ENCODE results near the gene NEDD4L. TPM values are rescaled to one million over a fixed set of nuclear protein-coding genes. Genes with fewer than 3 reads are reported as not detected.

NEDD4L gene
- polyA plus RNA-seq, 1 experiment, result 14.1 TPM

DNA sequence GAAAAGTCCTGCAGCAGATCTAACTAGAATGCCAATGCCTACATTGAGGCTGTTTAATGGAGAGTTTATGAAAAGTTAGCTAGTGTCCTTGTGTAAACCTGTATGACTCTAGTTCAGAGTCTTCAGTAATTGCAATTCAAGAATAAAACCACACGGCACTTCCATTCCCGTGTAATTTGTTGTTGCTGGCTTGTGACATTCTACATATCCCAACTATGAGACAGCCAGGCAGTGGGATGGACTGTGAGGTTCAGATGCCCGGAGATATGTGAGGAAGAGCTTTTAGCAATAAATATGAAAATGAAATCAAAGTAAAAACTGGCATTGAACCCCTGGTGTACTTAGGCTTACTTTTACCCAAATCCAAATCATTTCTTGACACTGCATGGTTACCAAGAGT, 263.4 kb downstream of the NEDD4L start:
- Histone ChIP-seq H3K4me3 (ENCODE audit: low read depth, low read length) (no peak overlapping the region), H3K36me3 (ENCODE audit: control insufficient read depth, insufficient read depth, low read length) (no peaks in the 10 kb centered on the region), H3K27me3 (ENCODE audit: control insufficient read depth, insufficient read depth, low read length) (peaks cover 3% of the 10 kb centered on the region)
- TF ChIP-seq, protein P1, sequence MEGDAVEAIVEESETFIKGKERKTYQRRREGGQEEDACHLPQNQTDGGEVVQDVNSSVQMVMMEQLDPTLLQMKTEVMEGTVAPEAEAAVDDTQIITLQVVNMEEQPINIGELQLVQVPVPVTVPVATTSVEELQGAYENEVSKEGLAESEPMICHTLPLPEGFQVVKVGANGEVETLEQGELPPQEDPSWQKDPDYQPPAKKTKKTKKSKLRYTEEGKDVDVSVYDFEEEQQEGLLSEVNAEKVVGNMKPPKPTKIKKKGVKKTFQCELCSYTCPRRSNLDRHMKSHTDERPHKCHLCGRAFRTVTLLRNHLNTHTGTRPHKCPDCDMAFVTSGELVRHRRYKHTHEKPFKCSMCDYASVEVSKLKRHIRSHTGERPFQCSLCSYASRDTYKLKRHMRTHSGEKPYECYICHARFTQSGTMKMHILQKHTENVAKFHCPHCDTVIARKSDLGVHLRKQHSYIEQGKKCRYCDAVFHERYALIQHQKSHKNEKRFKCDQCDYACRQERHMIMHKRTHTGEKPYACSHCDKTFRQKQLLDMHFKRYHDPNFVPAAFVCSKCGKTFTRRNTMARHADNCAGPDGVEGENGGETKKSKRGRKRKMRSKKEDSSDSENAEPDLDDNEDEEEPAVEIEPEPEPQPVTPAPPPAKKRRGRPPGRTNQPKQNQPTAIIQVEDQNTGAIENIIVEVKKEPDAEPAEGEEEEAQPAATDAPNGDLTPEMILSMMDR (IDR thresholded peaks at IDR 0.05; ENCODE audit: insufficient read depth, low read depth, low read length), result no peak
- DNase-seq (ENCODE audit: low read depth), result no peak
- CTCF ChIA-PET, result interaction anchor here (0.5 to 3.5 kb wide), 4 partner anchors 12 to 354 kb away, joined by 3 to 8 read pairs (median 4); no protein-coding TSS in a partner anchor
- POLR2A ChIA-PET, result no interaction called here

DNA sequence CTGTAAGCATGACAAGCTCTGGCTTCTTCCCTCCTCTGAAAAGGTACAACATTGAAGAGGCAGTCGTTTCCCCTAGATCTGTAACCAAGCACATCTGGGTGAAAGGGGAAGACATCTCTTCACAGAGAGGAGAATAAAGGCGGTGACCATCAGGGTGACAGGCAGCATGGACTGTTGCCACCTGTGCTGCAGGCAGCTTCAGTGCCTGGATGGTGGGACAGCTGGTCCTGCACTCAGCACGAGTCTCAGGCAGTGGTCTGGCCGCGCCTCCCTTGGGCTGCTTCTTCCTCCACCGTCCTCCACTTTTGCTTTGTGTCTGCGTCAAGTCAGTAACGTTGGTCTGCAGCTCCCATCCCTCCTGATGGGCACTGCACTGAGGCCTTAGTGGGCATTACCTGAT, 264.4 kb downstream of the NEDD4L start:
- ChIA-PET CTCF (interaction anchor here (3.5 kb wide), 1 partner anchor 13 kb away, joined by 8 read pairs; no protein-coding TSS in a partner anchor), POLR2A (no interaction called here)
- H3K36me3 ChIP-seq (ENCODE audit: control insufficient read depth, insufficient read depth, low read length), result no peaks in the 10 kb centered on the region
- TF ChIP-seq, protein P1 (IDR thresholded peaks at IDR 0.05; ENCODE audit: insufficient read depth, low read depth, low read length), result no peak
- DNase-seq (ENCODE audit: low read depth), result no peak
- H3K4me3 ChIP-seq (ENCODE audit: low read depth, low read length), result no peak overlapping the region
- peaks cover 3% of the 10 kb centered on the region for H3K27me3 ChIP-seq (ENCODE audit: control insufficient read depth, insufficient read depth, low read length)

DNA sequence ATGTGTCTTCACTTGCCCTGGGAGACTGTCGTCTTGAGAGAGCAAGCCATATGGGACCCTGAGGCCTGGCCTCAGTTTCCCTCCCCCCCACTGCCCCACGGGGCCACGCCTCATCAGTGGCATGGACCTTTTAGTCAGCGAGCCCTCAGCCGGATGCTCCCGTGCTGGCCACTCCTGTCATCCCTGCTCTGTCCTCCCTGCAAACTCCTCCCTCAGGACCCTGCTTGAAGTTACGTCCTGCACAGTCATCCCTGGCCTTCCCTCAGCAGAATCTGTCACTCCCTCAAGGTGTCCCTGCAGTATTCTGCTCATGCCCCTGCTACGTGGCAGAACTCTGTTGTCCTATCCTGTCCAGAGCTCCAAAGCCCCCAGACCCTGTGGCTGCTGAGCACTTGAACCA, 265.1 kb downstream of the NEDD4L start:
- TF ChIP-seq, protein P1 (IDR thresholded peaks at IDR 0.05; ENCODE audit: insufficient read depth, low read depth, low read length), result no peak
- H3K36me3 ChIP-seq (ENCODE audit: control insufficient read depth, insufficient read depth, low read length), result no peaks in the 10 kb centered on the region
- H3K4me3 ChIP-seq (ENCODE audit: low read depth, low read length), result no peak overlapping the region
- POLR2A ChIA-PET, result no interaction called here
- peaks cover 3% of the 10 kb centered on the region for H3K27me3 ChIP-seq (ENCODE audit: control insufficient read depth, insufficient read depth, low read length)
- CTCF ChIA-PET, result interaction anchor here (3.5 kb wide), 1 partner anchor 13 kb away, joined by 8 read pairs; no protein-coding TSS in a partner anchor
- DNase-seq (ENCODE audit: low read depth), result no peak

DNA sequence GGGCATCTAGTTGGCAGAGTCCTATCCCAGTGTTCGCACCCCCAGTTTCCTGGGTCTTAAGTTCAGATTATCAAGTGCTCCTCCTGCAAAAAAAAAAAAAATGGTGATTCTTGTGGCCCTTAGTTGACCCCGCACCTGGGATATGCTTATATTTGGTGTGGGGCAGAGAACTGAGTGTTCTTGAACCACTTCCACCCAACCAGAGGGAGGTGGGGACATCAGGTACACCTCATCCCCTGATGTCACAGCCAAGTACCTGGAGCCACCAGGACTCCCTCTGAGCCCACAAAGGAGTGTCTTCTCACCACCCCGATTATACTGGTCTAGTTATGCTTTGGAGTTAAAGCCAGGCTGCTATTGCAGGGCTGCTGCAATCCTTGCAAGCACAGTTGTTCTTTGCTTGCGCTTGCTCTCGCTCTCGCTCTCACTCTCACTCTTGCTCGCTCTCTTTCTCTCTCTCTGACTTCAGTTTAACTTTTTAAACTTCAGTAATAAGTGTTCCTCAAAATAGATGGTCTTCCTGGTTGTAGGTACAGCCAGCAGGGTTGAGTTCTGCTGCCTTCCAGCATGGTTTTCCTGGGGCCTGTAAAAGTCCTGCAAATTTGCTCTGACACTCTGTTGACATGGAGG, 265.7 kb downstream of the NEDD4L start:
- no peak for DNase-seq (ENCODE audit: low read depth)
- CTCF ChIA-PET, result no interaction called here
- H3K36me3 ChIP-seq (ENCODE audit: control insufficient read depth, insufficient read depth, low read length), result no peaks in the 10 kb centered on the region
- H3K27me3 ChIP-seq (ENCODE audit: control insufficient read depth, insufficient read depth, low read length), result peaks cover 3% of the 10 kb centered on the region
- POLR2A ChIA-PET, result no interaction called here
- no peak overlapping the region for H3K4me3 ChIP-seq (ENCODE audit: low read depth, low read length)
- TF ChIP-seq, protein P1 (IDR thresholded peaks at IDR 0.05; ENCODE audit: insufficient read depth, low read depth, low read length), result no peak

DNA sequence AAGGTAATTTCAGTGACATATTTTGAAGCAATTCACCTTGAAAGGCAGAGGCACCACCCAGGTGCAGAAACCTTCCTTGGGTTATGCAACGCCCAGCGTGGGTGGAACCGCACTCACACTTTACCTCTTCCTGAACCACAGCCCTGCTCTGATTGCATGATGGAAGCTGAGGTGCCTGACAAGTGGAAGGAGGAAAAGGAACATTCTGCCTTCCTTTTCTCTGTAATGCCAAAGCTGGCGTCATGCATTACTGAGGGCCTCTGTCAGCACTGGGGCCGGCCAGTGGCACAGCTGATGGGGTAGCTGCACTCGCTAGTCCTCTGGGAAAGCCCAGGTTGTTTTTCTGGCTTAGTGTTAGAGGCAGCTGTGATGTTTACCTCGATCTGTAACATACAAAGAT, 266.5 kb downstream of the NEDD4L start:
- H3K4me3 ChIP-seq (ENCODE audit: low read depth, low read length), result no peak overlapping the region
- no peak for DNase-seq (ENCODE audit: low read depth)
- H3K36me3 ChIP-seq (ENCODE audit: control insufficient read depth, insufficient read depth, low read length), result no peaks in the 10 kb centered on the region
- ChIA-PET POLR2A (interaction anchor here (0.6 kb wide), 1 partner anchor 201 kb away, joined by 4 read pairs; no protein-coding TSS in a partner anchor), CTCF (no interaction called here)
- TF ChIP-seq, protein P1 (IDR thresholded peaks at IDR 0.05; ENCODE audit: insufficient read depth, low read depth, low read length), result no peak
- H3K27me3 ChIP-seq (ENCODE audit: control insufficient read depth, insufficient read depth, low read length), result peaks cover 3% of the 10 kb centered on the region

Data from BJ (cell line).